ENCODE measurements around the gene SLC6A11.
A peak's percentile ranks its signal among the peaks of the same experiment; 100 is the strongest.

The SLC6A11 gene

GRCh38 chr3:10960255-10960654, 144.2 kb downstream of the SLC6A11 start:
- TF ChIP-seq, protein P1, sequence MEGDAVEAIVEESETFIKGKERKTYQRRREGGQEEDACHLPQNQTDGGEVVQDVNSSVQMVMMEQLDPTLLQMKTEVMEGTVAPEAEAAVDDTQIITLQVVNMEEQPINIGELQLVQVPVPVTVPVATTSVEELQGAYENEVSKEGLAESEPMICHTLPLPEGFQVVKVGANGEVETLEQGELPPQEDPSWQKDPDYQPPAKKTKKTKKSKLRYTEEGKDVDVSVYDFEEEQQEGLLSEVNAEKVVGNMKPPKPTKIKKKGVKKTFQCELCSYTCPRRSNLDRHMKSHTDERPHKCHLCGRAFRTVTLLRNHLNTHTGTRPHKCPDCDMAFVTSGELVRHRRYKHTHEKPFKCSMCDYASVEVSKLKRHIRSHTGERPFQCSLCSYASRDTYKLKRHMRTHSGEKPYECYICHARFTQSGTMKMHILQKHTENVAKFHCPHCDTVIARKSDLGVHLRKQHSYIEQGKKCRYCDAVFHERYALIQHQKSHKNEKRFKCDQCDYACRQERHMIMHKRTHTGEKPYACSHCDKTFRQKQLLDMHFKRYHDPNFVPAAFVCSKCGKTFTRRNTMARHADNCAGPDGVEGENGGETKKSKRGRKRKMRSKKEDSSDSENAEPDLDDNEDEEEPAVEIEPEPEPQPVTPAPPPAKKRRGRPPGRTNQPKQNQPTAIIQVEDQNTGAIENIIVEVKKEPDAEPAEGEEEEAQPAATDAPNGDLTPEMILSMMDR (IDR thresholded peaks at IDR 0.05; ENCODE audit: insufficient read depth, low read depth, low read length, missing control alignments), result no peak
- DNase-seq (ENCODE audit: low read depth), result no peak
- no peak overlapping the region for H3K4me3 ChIP-seq (ENCODE audit: low read length)

DNA sequence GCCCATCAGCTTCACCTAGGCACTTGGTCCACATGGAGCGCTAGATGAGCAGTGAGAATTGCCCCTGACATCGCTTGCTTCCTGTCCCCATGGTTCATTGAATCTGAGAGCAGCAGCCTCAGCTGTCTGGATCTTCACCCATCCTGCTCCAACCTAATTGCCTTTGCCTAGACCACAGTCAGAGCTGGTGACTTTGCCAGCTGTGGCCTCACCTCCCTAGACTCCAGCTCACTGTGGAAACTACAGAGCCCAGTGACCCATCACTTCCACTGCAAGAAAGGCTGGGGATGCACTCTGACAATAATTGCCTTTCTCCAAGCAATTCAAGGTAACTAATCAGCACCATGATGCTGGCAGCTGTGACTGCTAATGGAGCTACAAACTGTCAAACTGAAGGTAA, 145.9 kb downstream of the SLC6A11 start:
- TF ChIP-seq, protein P1 (IDR thresholded peaks at IDR 0.05; ENCODE audit: insufficient read depth, low read depth, low read length, missing control alignments), result no peak
- no peak for DNase-seq (ENCODE audit: low read depth)
- H3K4me3 ChIP-seq (ENCODE audit: low read length), result no peak overlapping the region

DNA sequence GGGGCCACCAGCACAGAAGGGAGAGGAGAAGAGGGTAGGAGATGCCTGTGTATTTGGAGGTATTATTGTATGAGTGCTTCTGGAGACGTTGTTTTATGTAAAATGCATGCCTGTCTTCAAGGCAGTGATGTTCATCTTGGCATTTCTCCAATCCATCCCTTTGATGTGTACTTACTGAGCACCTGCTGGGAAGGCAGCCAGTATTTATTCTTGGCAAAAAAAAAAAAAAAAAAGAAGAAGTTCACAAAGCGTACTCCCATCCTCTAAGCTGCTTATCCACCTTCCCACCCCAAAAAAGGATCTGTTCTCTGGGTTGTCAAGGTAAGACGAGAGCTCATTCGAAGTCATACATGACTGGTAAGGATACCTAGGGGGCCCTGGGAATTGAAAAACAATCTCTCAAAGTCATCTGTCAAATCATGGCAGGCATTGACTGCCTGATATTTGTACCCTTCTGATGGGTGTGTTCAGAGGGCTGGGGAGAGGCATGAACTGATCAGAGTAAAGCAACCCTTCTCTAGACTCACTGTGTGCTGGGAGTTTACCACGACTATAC, 146.5 kb downstream of the SLC6A11 start:
- no peak for DNase-seq (ENCODE audit: low read depth)
- H3K4me3 ChIP-seq (ENCODE audit: low read length), result no peak overlapping the region
- TF ChIP-seq, protein P1 (IDR thresholded peaks at IDR 0.05; ENCODE audit: insufficient read depth, low read depth, low read length, missing control alignments), result no peak

GRCh38 chr3:10964537-10965167, 148.6 kb downstream of the SLC6A11 start:
- H3K4me3 ChIP-seq (ENCODE audit: low read length), result no peak overlapping the region
- DNase-seq (ENCODE audit: low read depth), result peak; percentile 56
- TF ChIP-seq, protein P1 (IDR thresholded peaks at IDR 0.05; ENCODE audit: insufficient read depth, low read depth, low read length, missing control alignments), result no peak

GRCh38 chr3:10968401-10968800, 152.4 kb downstream of the SLC6A11 start:
- no peak for DNase-seq (ENCODE audit: low read depth)
- H3K4me3 ChIP-seq (ENCODE audit: low read length), result no peak overlapping the region
- TF ChIP-seq, protein P1 (IDR thresholded peaks at IDR 0.05; ENCODE audit: insufficient read depth, low read depth, low read length, missing control alignments), result no peak

DNA sequence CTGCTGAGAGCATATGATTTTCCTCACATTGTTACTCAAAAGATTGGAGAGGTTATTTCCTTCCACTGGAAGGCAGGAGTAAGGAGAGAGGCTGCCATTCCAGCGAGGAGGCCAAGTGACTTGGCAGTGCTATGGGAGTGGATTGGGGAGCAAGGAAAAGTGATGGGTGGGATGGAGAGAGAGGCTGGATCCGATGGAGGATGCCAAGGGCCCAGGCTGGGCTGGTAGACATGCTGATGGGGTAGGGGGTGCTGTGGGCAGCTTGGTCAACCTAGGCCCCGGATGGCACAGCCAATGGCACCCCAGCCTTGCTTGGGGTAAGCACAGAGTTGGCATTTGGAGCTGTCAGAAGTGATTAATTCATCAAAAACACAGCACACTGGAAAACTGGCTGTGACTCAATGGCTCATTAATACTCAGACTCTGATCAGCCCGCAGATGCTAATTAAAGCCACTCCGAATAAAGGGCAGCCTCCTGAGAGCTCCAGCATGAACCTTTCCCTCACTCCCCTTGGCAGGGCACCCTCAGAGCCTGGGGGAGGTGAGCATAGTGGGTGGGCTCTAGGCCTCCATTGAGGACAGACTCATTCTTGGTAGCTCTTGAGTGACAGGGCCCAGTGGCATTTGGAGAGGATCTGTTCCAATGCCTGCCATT, 154.4 kb downstream of the SLC6A11 start:
- no peak overlapping the region for H3K4me3 ChIP-seq (ENCODE audit: low read length)
- TF ChIP-seq, protein P1 (IDR thresholded peaks at IDR 0.05; ENCODE audit: insufficient read depth, low read depth, low read length, missing control alignments), result no peak
- DNase-seq (ENCODE audit: low read depth), result no peak

Measured in epithelial cell of esophagus (primary cell).